GM06990 (cell line): Measurements from ENCODE around the gene MYO16.

Experiments
- DNase-seq: peaks from one replicate; pipeline ENCODE4 v3.0.0-alpha.2; 2011; ENCODE audit not compliant: insufficient read length; ENCODE audit errors: extremely low read depth
- H3K27me3 ChIP-seq: replicated peaks from 2 replicates; pipeline ENCODE4 v1.6.0; 2011; ENCODE audit warnings: low read length; ENCODE audit not compliant: control insufficient read depth, insufficient read depth
- H3K36me3 ChIP-seq: 2 replicates; pipeline ENCODE4 v1.5.1; 2011; ENCODE audit warnings: low read length; ENCODE audit not compliant: control insufficient read depth, insufficient read depth
- H3K4me3 ChIP-seq: replicated peaks from 2 replicates; pipeline ENCODE4 v1.5.1; 2011; ENCODE audit warnings: low read depth, mild to moderate bottlenecking, control low read depth, low read length
- CTCF ChIP-seq: IDR thresholded peaks from 2 replicates; pipeline ENCODE4 v1.5.1; 2011; ENCODE audit warnings: low read length, control low read depth, mild to moderate bottlenecking, inconsistent platforms; ENCODE audit not compliant: insufficient read depth, poor library complexity, severe bottlenecking

The MYO16 gene

GRCh38 chr13:108629181-108629752 is at the start of gene MYO16:
TSS of gene MYO16 (plus strand) at chr13:108629611. CDS start at chr13:108629845, 234 bp downstream.
- no peaks in the 10 kb centered on the region for H3K27me3 ChIP-seq
- no peak within 1 kb of the TSS for H3K4me3 ChIP-seq
- TF ChIP-seq CTCF: no peak
- H3K36me3 ChIP-seq: no peaks in the 10 kb centered on the region
- DNase-seq: no peak

GRCh38 chr13:108586826-108587225 is 42.6 kb upstream of the MYO16 start:
- no peak for TF ChIP-seq CTCF
- no peak overlapping the region for H3K4me3 ChIP-seq
- no peaks in the 10 kb centered on the region for H3K27me3 ChIP-seq
- no peaks in the 10 kb centered on the region for H3K36me3 ChIP-seq
- DNase-seq: no peak

GRCh38 chr13:108588516-108588915 is 40.9 kb upstream of the MYO16 start:
- no peak for DNase-seq
- no peak for TF ChIP-seq CTCF
- no peaks in the 10 kb centered on the region for H3K27me3 ChIP-seq
- no peak overlapping the region for H3K4me3 ChIP-seq
- no peaks in the 10 kb centered on the region for H3K36me3 ChIP-seq

- Histone ChIP-seq H3K36me3 (no peaks in the 10 kb centered on the region), H3K4me3 (no peak overlapping the region), H3K27me3 (no peaks in the 10 kb centered on the region)
- TF ChIP-seq CTCF: no peak
- DNase-seq: no peak
Observed at GRCh38 chr13:108594153-108594552, 35.3 kb upstream of the MYO16 start.

GRCh38 chr13:108595436-108596274 is 33.8 kb upstream of the MYO16 start:
- DNase-seq: no peak
- Histone ChIP-seq H3K4me3 (no peak overlapping the region), H3K36me3 (no peaks in the 10 kb centered on the region), H3K27me3 (no peaks in the 10 kb centered on the region)
- TF ChIP-seq CTCF: no peak
